Measurements from ENCODE around the gene LIFR.

Gene LIFR

GRCh38 chr5:38515092-38515491 lies 41.4 kb downstream of the LIFR start:
- ChIA-PET CTCF (interaction anchor here (0.7 to 2.2 kb wide), 10 partner anchors 10 to 295 kb away, joined by 3 to 10 read pairs (median 6); no protein-coding TSS in a partner anchor), POLR2A (no interaction called here)
- Histone ChIP-seq H3K36me3 (ENCODE audit: control insufficient read depth in 2 of 2, insufficient read depth in 1 of 2, low read length in 2 of 2) (peaks cover 0 to 10% of the 10 kb centered on the region in 2 experiments; a peak in 1 of 3 replicates), H3K9me3 (ENCODE audit: control insufficient read depth, insufficient read depth, low read depth, low read length) (no peaks in the 10 kb centered on the region), H3K4me1 (ENCODE audit: control insufficient read depth, insufficient read depth, low read length) (peaks cover 13% of the 10 kb centered on the region), H3K27ac (ENCODE audit: extremely low read depth, low read depth, low read length) (no peak overlapping the region), H3K4me3 (ENCODE audit: low read depth, low read length) (no peak overlapping the region)
- no peak for TF ChIP-seq ZNF404 (tag by site-specific recombination; IDR thresholded peaks at IDR 0.05)
- TF ChIP-seq ZNF292 (tag by site-specific recombination; IDR thresholded peaks at IDR 0.05; ENCODE audit: borderline replicate concordance, low read depth) = no peak
- TF ChIP-seq ZNF48 (tag by site-specific recombination; IDR thresholded peaks at IDR 0.05) = no peak
- TF ChIP-seq ZBTB1 (tag by site-specific recombination; IDR thresholded peaks at IDR 0.05) = no peak
- no peak for TF ChIP-seq ZNF768 (tag by site-specific recombination; IDR thresholded peaks at IDR 0.05)
- TF ChIP-seq KLF1 (tag by site-specific recombination; IDR thresholded peaks at IDR 0.05) = no peak
- no peak for TF ChIP-seq PATZ1 (tag by site-specific recombination; IDR thresholded peaks at IDR 0.05)
- no peak for TF ChIP-seq ZNF560 (tag by site-specific recombination; IDR thresholded peaks at IDR 0.05; ENCODE audit: borderline replicate concordance)
- no peak for TF ChIP-seq ZNF677 (tag by site-specific recombination; IDR thresholded peaks at IDR 0.05)
- TF ChIP-seq ZBTB10 (tag by site-specific recombination; IDR thresholded peaks at IDR 0.05) = no peak
- no peak for TF ChIP-seq TSHZ1 (tag by site-specific recombination; IDR thresholded peaks at IDR 0.05; ENCODE audit: borderline replicate concordance)
- no peak for TF ChIP-seq ZNF473 (tag by site-specific recombination; IDR thresholded peaks at IDR 0.05)
- no peak for TF ChIP-seq ZNF37A (tag by site-specific recombination; IDR thresholded peaks at IDR 0.05)
- no peak for TF ChIP-seq MZF1 (tag by site-specific recombination; IDR thresholded peaks at IDR 0.05; ENCODE audit: borderline replicate concordance)
- TF ChIP-seq BCL6B (tag by site-specific recombination; IDR thresholded peaks at IDR 0.05) = no peak
- TF ChIP-seq ZNF830 (tag by site-specific recombination; IDR thresholded peaks at IDR 0.05; ENCODE audit: low read depth) = no peak
- no peak for TF ChIP-seq TCF7L2 (IDR thresholded peaks at IDR 0.05; ENCODE audit: borderline replicate concordance, low read depth, low read length)
